ENCODE results near the gene SLC9A8. TPM values are rescaled to one million over a fixed set of nuclear protein-coding genes. Genes with fewer than 3 reads are reported as not detected.

Gene SLC9A8
- total and polyA plus RNA-seq, 2 of the 8 experiments (the other 6 are each of a cell fraction or from before 2014, with no cell fraction given), result 3.2 to 6.2 TPM

GRCh38 chr20:49832632-49833327 is 20.2 kb downstream of the SLC9A8 start (continued):
- TF ChIP-seq SUZ12 (IDR thresholded peaks at IDR 0.05; ENCODE audit: low read length), result no peak
- no peak for TF ChIP-seq TCF12 (IDR thresholded peaks at IDR 0.05; ENCODE audit: low read depth, low read length)
- no peak for TF ChIP-seq EZH2 (IDR thresholded peaks at IDR 0.05; ENCODE audit: low read depth, low read length, severe bottlenecking)
- TF ChIP-seq, protein P1, sequence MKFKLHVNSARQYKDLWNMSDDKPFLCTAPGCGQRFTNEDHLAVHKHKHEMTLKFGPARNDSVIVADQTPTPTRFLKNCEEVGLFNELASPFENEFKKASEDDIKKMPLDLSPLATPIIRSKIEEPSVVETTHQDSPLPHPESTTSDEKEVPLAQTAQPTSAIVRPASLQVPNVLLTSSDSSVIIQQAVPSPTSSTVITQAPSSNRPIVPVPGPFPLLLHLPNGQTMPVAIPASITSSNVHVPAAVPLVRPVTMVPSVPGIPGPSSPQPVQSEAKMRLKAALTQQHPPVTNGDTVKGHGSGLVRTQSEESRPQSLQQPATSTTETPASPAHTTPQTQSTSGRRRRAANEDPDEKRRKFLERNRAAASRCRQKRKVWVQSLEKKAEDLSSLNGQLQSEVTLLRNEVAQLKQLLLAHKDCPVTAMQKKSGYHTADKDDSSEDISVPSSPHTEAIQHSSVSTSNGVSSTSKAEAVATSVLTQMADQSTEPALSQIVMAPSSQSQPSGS (IDR thresholded peaks at IDR 0.05; ENCODE audit: low read length), result no peak
- no peak for TF ChIP-seq JUN (IDR thresholded peaks at IDR 0.05; ENCODE audit: low read depth, low read length)
- no peak for TF ChIP-seq SP4 (IDR thresholded peaks at IDR 0.05; ENCODE audit: low read length)

All from H1 (cell line).